ENCODE data around the gene AKR1B1.

DNA sequence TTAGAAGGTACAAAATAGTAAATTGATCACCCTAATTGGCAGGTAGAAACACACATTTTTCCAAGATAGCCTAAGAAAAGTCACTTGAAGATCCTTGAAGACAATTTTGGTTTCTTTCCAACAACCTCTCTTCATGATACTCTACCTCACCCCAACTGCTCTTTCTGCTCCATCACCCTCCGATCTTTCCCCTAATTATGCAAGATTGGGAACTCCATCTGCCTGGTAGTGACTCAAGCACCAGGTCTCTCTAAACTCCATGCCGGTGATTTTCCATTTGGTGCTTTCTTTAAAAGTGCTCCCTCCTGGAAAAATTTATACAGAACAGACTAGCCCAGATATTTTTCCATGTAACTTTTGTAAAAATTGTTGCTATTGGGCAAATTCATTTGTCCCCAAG lies 1.1 kb upstream of the AKR1B1 start:
- TF ChIP-seq POLR2A (IDR thresholded peaks at IDR 0.05; ENCODE audit: low read length) (no peak), GATA1 (IDR thresholded peaks at IDR 0.05; ENCODE audit: low read depth, low read length) (no peak)

All from erythroblast (primary cell).